Measurements from ENCODE around the gene SF3A1.
"Not testable (repeated sequence)": the region's sequence is repeated elsewhere in the genome, so short reads cannot be mapped to it uniquely, and the experiment has no call there.

Gene SF3A1

DNA sequence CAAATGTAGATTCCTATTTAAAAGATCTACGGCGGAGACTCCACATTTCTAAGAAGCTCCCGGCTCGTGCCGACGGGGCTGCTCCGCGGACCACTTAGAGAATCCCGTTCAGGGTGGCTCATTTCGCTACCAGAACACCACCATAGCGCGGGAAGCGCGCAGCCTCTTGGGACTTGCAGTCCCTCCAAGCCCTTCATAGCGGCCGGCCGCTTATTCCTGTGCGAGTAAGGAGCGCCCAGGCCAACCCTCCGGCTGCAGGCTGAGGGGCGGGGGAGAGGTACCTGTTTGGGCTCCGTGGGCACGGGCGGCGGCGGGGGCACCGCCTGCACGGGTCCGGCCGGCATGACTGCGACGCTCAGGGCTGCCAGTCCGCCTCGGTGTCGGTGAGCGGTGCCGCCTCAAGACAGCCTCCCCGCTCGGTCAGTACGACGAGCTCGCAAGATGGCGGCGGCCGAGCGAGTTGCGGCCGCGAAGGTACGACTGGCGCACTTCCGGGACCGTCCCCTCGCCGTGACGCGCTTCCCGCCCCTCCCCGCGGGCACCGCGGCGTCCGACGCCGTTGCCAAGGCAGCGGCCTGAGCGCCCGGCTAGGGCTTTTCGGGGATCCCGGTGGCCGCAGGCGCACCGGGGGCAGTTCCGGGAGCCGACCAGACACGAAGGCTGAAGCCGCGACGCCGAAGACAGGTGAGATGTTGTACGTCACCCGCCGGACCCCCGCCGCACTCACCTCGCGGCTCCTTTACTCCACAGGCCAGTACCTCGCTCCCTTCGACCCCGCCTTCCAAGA, at the start of gene SF3A1, which contains the start of gene CCDC157:
TSS of gene SF3A1 (minus strand) at position 446 of the 787 bp plus-strand sequence. CDS start at position 344, 102 bp downstream.
TSS of gene CCDC157 (plus strand) at position 559 of the 787 bp plus-strand sequence. CDS start 8,994 bp downstream, outside the sequence.
- peak; percentile 85 to 87 for DNase-seq

DNA sequence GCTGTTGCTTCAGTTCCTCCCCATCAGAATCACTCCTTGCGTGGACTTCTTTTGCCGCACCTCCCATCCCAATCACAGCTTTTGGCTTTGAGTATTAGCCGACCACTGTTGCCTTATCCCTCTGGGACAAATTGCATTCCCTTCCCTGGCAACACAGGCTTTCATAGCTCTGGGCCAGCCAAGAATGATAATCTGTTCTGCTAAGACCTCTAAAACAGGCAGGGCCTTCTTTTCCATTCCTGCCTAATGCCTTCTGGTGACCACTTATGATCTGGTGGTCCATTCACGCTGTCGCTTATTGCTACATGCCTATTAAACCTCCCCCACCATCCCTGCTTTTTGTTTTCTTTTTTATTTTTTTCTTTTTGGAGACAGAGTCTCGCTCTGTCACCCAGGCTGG, 49.7 kb upstream of the SF3A1 start:
- no peak for DNase-seq

- DNase-seq, result no peak
Observed at GRCh38 chr22:30405731-30406130, 49.0 kb upstream of the SF3A1 start.

- DNase-seq, result no peak
Observed at GRCh38 chr22:30404307-30404706, 47.6 kb upstream of the SF3A1 start.

- DNase-seq, result not testable (repeated sequence)
Observed at GRCh38 chr22:30402766-30403104, 46.0 kb upstream of the SF3A1 start.

DNA sequence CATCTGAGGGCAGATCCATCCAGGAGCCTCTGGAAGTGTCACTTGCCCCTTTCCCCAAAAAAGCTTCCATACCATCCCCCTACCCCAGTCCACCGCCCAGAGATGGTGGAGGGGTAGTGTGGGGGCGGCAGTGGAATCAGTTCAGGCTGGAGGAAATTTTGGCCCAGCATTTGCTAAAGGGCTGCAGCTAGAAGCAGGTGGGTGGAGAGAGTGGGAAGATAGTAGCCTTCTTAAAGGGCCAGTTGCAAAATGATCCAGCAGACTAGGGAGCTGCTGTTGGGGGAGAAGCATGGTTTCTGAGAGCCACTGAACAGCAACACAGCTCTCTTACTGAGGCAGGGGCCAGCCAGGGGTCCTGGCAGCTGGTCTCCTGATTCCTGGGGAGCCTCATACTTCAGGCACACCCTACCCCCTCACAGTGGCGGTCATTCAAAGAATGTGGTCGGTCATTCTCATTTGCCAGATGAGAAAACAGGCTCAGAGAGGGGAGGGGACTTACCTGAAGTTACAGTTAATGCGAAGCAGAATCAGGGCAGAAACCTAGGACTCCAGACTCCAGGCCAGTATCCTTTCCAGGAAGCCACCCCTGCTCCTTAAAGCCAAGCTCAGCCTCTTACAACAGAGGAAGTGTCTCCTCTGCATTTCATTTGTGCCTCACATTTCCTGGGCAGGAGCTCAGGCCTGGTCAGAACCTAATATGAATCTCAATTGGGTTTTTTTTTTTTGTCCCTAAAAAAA, 45.5 kb upstream of the SF3A1 start:
- DNase-seq, result no peak

GRCh38 chr22:30401024-30401423, 44.3 kb upstream of the SF3A1 start:
- DNase-seq, result not testable (repeated sequence)

- DNase-seq, result no peak
Observed at GRCh38 chr22:30400159-30400558, 43.5 kb upstream of the SF3A1 start.

DNA sequence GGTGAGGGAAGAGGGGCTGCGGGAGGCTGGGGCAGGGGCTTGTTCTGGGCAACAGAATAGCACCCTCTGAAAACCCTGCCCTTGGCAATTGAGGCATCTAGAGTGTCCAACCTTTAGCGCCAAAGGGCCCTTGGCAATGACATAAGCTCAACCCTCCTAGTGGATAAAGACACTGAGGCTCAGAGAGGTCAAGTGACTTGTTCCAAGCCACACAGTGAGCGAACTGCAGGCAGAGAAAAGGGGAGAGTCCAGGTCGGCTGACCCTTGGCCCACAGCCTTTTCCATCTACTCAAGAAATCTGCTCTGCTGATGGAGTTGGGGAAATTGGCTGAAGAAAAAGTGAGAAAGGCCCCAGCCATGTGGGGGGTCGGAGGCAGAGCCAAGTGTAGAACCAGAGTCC, 43.0 kb upstream of the SF3A1 start:
- no peak for DNase-seq

DNA sequence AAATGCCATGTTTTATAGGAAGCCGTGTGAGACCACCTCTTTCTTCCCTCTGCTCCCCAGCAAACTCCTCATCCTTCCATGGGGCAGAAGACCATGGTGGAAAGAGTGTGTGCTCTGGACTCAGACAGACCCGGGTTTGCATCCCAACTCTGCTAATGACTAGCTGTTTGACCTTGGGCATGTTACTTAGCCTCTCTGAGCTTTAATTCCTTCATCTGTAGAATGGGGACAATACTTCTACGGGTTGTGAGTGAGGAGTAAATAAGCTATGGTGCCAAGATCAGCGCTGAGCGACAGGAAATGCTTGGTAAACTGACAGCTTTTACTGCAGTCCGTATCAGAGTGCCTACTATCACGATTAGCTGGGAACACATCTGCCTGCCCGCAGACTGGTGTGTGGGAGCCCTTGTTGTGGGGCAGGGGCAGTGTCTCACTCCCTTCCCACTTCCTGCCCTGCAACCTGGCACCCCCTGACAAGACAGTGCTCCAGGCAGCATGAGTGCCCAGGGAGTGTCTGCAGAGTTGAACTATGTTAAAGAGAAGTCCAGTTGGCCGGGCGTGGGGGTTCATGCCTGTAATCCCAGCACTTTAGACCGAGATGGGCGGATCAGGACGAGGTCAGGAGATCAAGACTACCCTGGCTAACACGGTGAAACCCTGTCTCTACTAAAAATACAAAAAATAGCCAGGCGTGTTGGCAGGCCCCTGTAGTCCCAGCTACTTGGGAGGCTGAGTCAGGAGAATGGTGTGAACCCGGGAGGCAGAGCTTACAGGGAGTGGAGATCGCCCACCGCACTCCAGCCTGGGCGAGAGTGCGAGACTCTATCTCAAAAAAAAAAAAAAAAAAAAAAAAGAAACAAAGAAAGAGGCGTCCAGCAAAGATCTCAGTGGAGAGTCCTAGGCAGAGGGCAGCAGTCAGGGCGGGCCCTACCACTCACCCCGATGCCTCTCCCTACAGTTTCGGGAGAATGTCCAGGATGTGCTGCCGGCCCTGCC, 42.3 kb upstream of the SF3A1 start:
- no peak for DNase-seq

GRCh38 chr22:30397656-30398635, 41.3 kb upstream of the SF3A1 start:
- no peak for DNase-seq

GRCh38 chr22:30396871-30397655, 40.4 kb upstream of the SF3A1 start, which contains the start of gene SEC14L2:
Gene SEC14L2, plus strand, starts transcription at chr22:30397018. Its CDS starts 99 bp downstream, at chr22:30397117.
- peak; percentile 77 to 82 for DNase-seq

DNA sequence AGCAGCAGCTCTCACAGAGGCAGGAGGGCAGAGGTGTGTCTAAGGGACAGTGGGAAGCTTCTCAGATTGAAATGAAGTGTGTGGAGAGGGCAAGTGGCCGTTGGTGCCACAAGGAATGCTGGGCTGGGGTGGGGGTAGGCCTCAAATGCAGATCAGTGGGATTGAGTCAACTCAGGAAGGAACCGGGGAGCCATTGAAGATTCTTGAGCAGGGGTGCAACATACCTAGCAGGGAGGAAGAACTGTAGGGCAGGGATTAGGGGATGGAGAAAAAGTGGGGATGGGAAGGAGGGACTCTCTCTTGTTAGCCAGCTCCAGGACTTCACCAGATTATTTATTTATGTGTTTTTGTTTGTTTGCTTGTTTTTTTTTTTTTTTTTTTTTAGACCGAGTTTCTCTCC, 37.2 kb upstream of the SF3A1 start:
- DNase-seq, result no peak

DNA sequence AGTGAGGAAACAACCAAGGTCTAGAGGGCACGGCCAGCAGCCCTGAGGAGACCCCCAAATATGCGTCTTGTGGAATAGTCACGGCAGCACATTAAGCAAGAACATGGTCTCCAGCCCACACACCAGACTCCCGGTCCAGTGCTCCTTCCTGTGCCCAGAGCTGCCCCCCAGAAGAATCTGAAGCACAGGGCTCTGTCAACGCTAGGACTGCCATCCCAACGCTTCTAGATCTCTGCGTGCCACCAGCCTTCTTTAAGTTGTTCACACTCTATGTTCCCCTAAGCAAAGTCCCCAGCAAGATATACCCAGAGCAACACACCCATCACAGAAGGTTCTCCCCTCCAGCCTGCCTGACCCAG, 36.6 kb upstream of the SF3A1 start:
- DNase-seq, result no peak

DNA sequence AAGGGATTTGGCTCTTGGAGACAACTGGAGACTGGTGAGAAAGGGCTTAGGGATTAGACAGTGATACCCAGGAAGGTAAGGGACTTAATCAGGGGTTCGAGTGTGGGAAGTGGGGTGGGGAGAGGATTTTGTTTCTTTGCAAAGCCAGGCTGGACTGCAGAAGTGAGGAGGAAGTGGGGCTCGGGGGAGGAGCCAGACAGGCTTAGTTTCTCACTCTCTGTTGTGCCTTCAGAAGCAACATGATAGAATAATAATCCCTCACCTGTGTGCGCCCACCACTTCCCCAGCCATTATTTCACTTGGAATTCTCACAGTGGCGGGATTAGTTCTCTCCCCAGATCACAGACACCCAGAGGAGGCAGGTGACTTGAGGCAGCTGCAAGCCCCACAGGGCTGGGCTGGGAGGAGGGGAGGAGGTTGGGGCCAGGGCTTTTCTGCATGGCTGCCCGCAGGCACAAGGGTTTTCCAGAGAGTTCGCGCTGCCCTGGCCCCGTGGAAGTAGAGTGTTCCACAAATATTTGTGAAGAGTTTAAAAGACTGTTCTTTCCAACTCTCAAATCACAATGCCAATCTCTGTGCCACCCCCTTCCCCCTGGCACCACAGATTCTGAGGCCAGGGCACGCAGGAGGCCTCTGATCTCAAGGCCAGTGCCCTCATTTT, 36.1 kb upstream of the SF3A1 start:
- DNase-seq, result no peak

- DNase-seq, result peak; percentile 80 to 85
Observed at GRCh38 chr22:30390974-30391691, 34.4 kb upstream of the SF3A1 start.

GRCh38 chr22:30386960-30387827, 30.5 kb upstream of the SF3A1 start, which contains the start of gene RNF215:
Gene RNF215, minus strand, starts transcription at chr22:30387411. Its CDS starts 98 bp downstream, at chr22:30387313.
- DNase-seq, result peak; percentile 78 to 82

DNA sequence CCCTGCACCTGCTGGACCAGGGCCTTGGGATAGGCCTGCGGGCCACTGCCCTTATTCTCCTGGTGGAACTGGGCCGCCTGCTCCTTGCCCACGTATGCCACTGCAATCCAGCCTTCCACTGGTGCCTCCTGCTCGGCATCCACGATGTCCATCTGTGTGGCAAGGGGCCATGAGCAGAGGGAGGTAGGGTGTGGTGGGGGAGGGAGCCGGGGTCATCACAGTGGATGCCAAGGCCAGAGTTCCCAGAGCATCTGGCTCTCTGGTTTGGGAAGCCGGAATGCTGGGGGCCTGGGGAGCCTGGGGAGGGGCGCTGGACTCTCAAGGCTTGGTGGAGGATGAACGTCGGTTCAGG, 29.9 kb upstream of the SF3A1 start:
- DNase-seq, result no peak
